GM19240 (cell line): ENCODE results near the gene HSPA4.
"Not testable (repeated sequence)": the region's sequence is repeated elsewhere in the genome, so short reads cannot be mapped to it uniquely, and the experiment has no call there.

ENCODE experiments used
- DNase-seq: peaks from one replicate; pipeline ENCODE4 v3.0.0; 2011; ENCODE audit warnings: low spot score; ENCODE audit not compliant: insufficient read length

Gene HSPA4

GRCh38 chr5:133122711-133123110, 70.9 kb downstream of the HSPA4 start:
- no peak for DNase-seq

GRCh38 chr5:133123297-133123696, 71.5 kb downstream of the HSPA4 start:
- no peak for DNase-seq

- DNase-seq: no peak
Measured at GRCh38 chr5:133124891-133125290, 73.1 kb downstream of the HSPA4 start.

GRCh38 chr5:133128066-133128465, 76.3 kb downstream of the HSPA4 start:
- DNase-seq: no peak

- DNase-seq: no peak
Measured at GRCh38 chr5:133129289-133129688, 77.5 kb downstream of the HSPA4 start.

- DNase-seq: no peak
Measured at GRCh38 chr5:133129950-133130349, 78.1 kb downstream of the HSPA4 start.

- DNase-seq: no peak
Measured at GRCh38 chr5:133130387-133131118, 78.7 kb downstream of the HSPA4 start.

- no peak for DNase-seq
Measured at GRCh38 chr5:133132717-133133116, 80.9 kb downstream of the HSPA4 start.

- not testable (repeated sequence) for DNase-seq
Measured at GRCh38 chr5:133133241-133133640, 81.4 kb downstream of the HSPA4 start.

- not testable (repeated sequence) for DNase-seq
Measured at GRCh38 chr5:133136890-133137289, 85.1 kb downstream of the HSPA4 start.

GRCh38 chr5:133140311-133140710, 88.5 kb downstream of the HSPA4 start:
- no peak for DNase-seq

- no peak for DNase-seq
Measured at GRCh38 chr5:133141746-133142145, 89.9 kb downstream of the HSPA4 start.

GRCh38 chr5:133142782-133143181, 91.0 kb downstream of the HSPA4 start:
- no peak for DNase-seq

GRCh38 chr5:133144245-133144981, 92.6 kb downstream of the HSPA4 start:
- DNase-seq: no peak

- DNase-seq: no peak
Measured at GRCh38 chr5:133145436-133146170, 93.8 kb downstream of the HSPA4 start.

GRCh38 chr5:133147411-133147810, 95.6 kb downstream of the HSPA4 start:
- no peak for DNase-seq

- no peak for DNase-seq
Measured at GRCh38 chr5:133147815-133148567, 96.2 kb downstream of the HSPA4 start.

GRCh38 chr5:133149345-133149744, 97.5 kb downstream of the HSPA4 start:
- no peak for DNase-seq

- DNase-seq: no peak
Measured at GRCh38 chr5:133150909-133151544, 99.2 kb downstream of the HSPA4 start.

GRCh38 chr5:133154274-133155075, 102.7 kb downstream of the HSPA4 start:
- no peak for DNase-seq
